GM19099 (cell line): ENCODE measurements around the gene GPD1L.

ENCODE experiments used
- POLR2A ChIP-seq: IDR thresholded peaks from 3 replicates; pipeline ENCODE4 v1.6.1; 2011; ENCODE audit warnings: low read depth; ENCODE audit not compliant: insufficient read length; ENCODE audit errors: extremely low read depth

The GPD1L gene

GRCh38 chr3:32098528-32098927, 7.9 kb upstream of the GPD1L start:
- no peak for TF ChIP-seq POLR2A

GRCh38 chr3:32100465-32100864, 6.0 kb upstream of the GPD1L start:
- TF ChIP-seq POLR2A, result no peak

- TF ChIP-seq POLR2A, result no peak
Observed at GRCh38 chr3:32102289-32102688, 4.1 kb upstream of the GPD1L start.

- no peak for TF ChIP-seq POLR2A
Observed at GRCh38 chr3:32104492-32104891, 1.9 kb upstream of the GPD1L start.

GRCh38 chr3:32105291-32106131, 909 bp upstream of the GPD1L start:
- TF ChIP-seq POLR2A, result no peak

GRCh38 chr3:32106929-32107362, 526 bp downstream of the GPD1L start:
- TF ChIP-seq POLR2A, result no peak

- no peak for TF ChIP-seq POLR2A
Observed at GRCh38 chr3:32109256-32109655, 2.8 kb downstream of the GPD1L start.

- no peak for TF ChIP-seq POLR2A
Observed at GRCh38 chr3:32110233-32110760, 3.9 kb downstream of the GPD1L start.

GRCh38 chr3:32111560-32111959, 5.1 kb downstream of the GPD1L start:
- TF ChIP-seq POLR2A, result no peak

- TF ChIP-seq POLR2A, result no peak
Observed at GRCh38 chr3:32113566-32113965, 7.1 kb downstream of the GPD1L start.

GRCh38 chr3:32113981-32114545, 7.6 kb downstream of the GPD1L start:
- no peak for TF ChIP-seq POLR2A

GRCh38 chr3:32117320-32117719, 10.9 kb downstream of the GPD1L start:
- TF ChIP-seq POLR2A, result no peak

- no peak for TF ChIP-seq POLR2A
Observed at GRCh38 chr3:32118215-32118614, 11.8 kb downstream of the GPD1L start.

GRCh38 chr3:32120471-32120870, 14.1 kb downstream of the GPD1L start:
- TF ChIP-seq POLR2A, result no peak

GRCh38 chr3:32121137-32121536, 14.7 kb downstream of the GPD1L start:
- no peak for TF ChIP-seq POLR2A

- TF ChIP-seq POLR2A, result no peak
Observed at GRCh38 chr3:32123620-32124019, 17.2 kb downstream of the GPD1L start.
